Activated T-helper 1 cell treated with anti-CD3 and anti-CD28 coated beads, Interleukin-12 subunit alpha, Interleukin-12 subunit beta, Interleukin-2, Interleukin-4 antibody, amounts not matched to agents 30 ng/mL and 10 ng/mL and 1 ng/mL, durations not matched to agents 14 hours and 24 hours and 36 hours (primary cell): ENCODE data around the gene AKNA. TPM values are rescaled to one million over a fixed set of nuclear protein-coding genes. Genes with fewer than 3 reads are reported as not detected.

Experiments used
- DNase-seq: peaks from one replicate; pipeline ENCODE4 v3.0.0; 2021; ENCODE audit warnings: low spot score
- H3K27ac Mint-ChIP-seq: one replicate; pipeline ENCODE4 v1.8.0; 2021; ENCODE audit warnings: mild to moderate bottlenecking, mixed read lengths
- H3K27me3 Mint-ChIP-seq: one replicate; pipeline ENCODE4 v1.8.0; 2022; ENCODE audit warnings: mild to moderate bottlenecking, moderate library complexity, mixed read lengths; ENCODE audit not compliant: insufficient read depth
- H3K36me3 Mint-ChIP-seq: one replicate; pipeline ENCODE4 v1.8.0; 2021; ENCODE audit warnings: low read depth, mixed read lengths
- H3K4me1 Mint-ChIP-seq: one replicate; pipeline ENCODE4 v1.8.0; 2021; ENCODE audit warnings: low read depth, mixed read lengths
- H3K4me3 Mint-ChIP-seq: one replicate; pipeline ENCODE4 v1.8.0; 2021; ENCODE audit warnings: mild to moderate bottlenecking, moderate library complexity, mixed read lengths
- H3K9me3 Mint-ChIP-seq: one replicate; pipeline ENCODE4 v1.8.0; 2021; ENCODE audit warnings: mixed read lengths
- intact Hi-C: fragments of 100-400 bp; cut with micrococcal nuclease; formaldehyde crosslinking; loops from one replicate; pipeline ENCODE4 v1.15.1; 2024
- total RNA-seq: library from RNA; stranded (reverse); gene quantifications from 2 replicates; pipeline ENCODE4 v1.2.3, GENCODE V29; 2022

AKNA gene
- total RNA-seq, 1 donor from 2014 or later = 178 TPM

DNA sequence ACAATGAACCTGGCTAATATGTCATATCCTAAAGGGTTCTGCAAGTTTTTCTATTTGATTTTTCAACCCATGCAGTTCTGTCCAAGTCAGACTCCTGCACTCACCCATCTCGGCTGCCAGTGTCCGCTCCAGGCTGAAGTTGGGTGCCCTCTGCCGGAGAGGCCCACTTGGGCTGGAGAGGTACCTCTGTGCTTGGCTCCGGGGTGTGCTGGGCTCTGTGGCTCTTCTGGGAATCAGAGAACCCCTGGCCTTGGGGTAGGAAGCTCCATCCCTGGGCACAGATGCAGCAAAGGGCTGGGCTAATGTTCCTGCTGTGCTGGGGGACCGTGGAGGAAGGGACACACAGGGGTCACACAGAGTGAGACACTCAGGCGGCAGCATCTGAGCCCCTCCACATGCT lies 32.0 kb downstream of the AKNA start:
- intact Hi-C loops = no loop called here
- H3K27ac Mint-ChIP-seq = no peak overlapping the region
- no peaks in the 10 kb centered on the region for H3K27me3 Mint-ChIP-seq
- H3K4me1 Mint-ChIP-seq = peaks cover 48% of the 10 kb centered on the region
- peaks cover 51% of the 10 kb centered on the region for H3K36me3 Mint-ChIP-seq
- H3K9me3 Mint-ChIP-seq = no peaks in the 10 kb centered on the region
- H3K4me3 Mint-ChIP-seq = no peak overlapping the region
- no peak for DNase-seq

DNA sequence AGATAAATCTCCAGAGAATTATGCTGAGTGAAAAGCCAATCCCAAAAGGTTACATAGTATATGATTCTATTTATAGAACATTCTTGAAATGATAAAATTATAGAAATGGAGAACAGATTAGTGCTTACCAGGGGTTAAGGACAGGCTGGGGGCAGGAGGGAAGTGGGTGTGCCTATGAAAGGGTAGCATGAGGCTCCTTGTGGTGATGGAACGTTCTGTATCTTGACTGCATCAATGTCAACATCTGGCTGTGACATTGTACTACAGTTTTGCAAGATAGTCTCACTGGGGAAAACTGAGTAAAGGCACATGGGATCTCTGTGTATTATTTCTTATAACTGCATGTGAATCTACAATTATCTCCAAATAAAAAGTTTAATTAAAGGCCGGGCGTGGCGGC lies 35.9 kb downstream of the AKNA start:
- H3K36me3 Mint-ChIP-seq = peaks cover 59% of the 10 kb centered on the region
- intact Hi-C loops = no loop called here

GRCh38 chr9:114350636-114351401 lies 37.0 kb downstream of the AKNA start:
- Mint-ChIP-seq H3K27me3 (no peaks in the 10 kb centered on the region), H3K4me3 (peak overlapping the region; percentile 15), H3K9me3 (no peaks in the 10 kb centered on the region), H3K4me1 (peaks cover 56% of the 10 kb centered on the region), H3K36me3 (peaks cover 62% of the 10 kb centered on the region), H3K27ac (peak overlapping the region; percentile 97)
- intact Hi-C loops = no loop called here
- no peak for DNase-seq

More for the DNA sequence above, 35.9 kb downstream of the AKNA start:
- Mint-ChIP-seq H3K27me3 (no peaks in the 10 kb centered on the region), H3K27ac (peak overlapping the region; percentile 48), H3K9me3 (no peaks in the 10 kb centered on the region), H3K4me3 (no peak overlapping the region), H3K4me1 (peaks cover 50% of the 10 kb centered on the region)
- DNase-seq = no peak

- H3K36me3 Mint-ChIP-seq = peaks cover 70% of the 10 kb centered on the region
- no peaks in the 10 kb centered on the region for H3K27me3 Mint-ChIP-seq
- H3K4me3 Mint-ChIP-seq = peak overlapping the region; percentile 15
- no peak for DNase-seq
- peak overlapping the region; percentile 97 for H3K27ac Mint-ChIP-seq
- no peaks in the 10 kb centered on the region for H3K9me3 Mint-ChIP-seq
- intact Hi-C loops = loop anchor here (1.0 kb wide), 7 partner anchors 11 to 237 kb away; partner anchors contain the start of gene ATP6V1G1
- peaks cover 56% of the 10 kb centered on the region for H3K4me1 Mint-ChIP-seq
These were observed 37.9 kb downstream of the AKNA start for GRCh38 chr9:114349713-114350480.

GRCh38 chr9:114348906-114349482 lies 38.8 kb downstream of the AKNA start:
- Mint-ChIP-seq H3K27ac (peak overlapping the region; percentile 97), H3K4me3 (peak overlapping the region; percentile 72), H3K36me3 (peaks cover 79% of the 10 kb centered on the region), H3K27me3 (no peaks in the 10 kb centered on the region), H3K4me1 (peaks cover 56% of the 10 kb centered on the region), H3K9me3 (no peaks in the 10 kb centered on the region)
- DNase-seq = peak; percentile 62
- intact Hi-C loops = loop anchor here (1.0 kb wide), 7 partner anchors 10 to 238 kb away; partner anchors contain the start of gene ATP6V1G1

GRCh38 chr9:114348261-114348905 lies 39.4 kb downstream of the AKNA start:
- H3K27ac Mint-ChIP-seq = peak overlapping the region; percentile 97
- H3K36me3 Mint-ChIP-seq = peaks cover 80% of the 10 kb centered on the region
- no peaks in the 10 kb centered on the region for H3K27me3 Mint-ChIP-seq
- DNase-seq = no peak
- H3K4me1 Mint-ChIP-seq = peaks cover 53% of the 10 kb centered on the region
- H3K4me3 Mint-ChIP-seq = peak overlapping the region; percentile 15
- intact Hi-C loops = no loop called here
- no peaks in the 10 kb centered on the region for H3K9me3 Mint-ChIP-seq

DNA sequence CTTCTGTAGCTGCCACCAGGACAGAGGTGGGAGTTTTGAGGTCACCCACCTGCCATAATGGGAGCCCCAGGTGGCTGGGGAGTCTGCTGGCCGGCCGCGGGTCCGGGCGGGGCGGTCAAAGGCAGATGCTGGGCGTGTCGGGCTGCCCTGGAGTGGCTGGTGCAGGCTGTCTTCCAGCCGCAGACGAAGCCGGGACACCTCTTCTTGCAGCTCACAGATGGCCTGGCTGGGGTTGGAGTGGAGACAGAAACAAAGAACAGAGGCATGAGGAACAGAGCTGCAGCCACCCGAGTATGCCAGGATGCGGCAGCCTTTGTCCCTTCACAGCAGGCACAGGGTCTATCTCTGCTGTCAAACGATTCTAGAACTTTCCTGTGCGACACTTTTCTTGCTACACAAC lies 40.1 kb downstream of the AKNA start:
- H3K36me3 Mint-ChIP-seq = peaks cover 82% of the 10 kb centered on the region
- peak overlapping the region; percentile 97 for H3K27ac Mint-ChIP-seq
- no peaks in the 10 kb centered on the region for H3K27me3 Mint-ChIP-seq
- no peak for DNase-seq
- intact Hi-C loops = no loop called here
- H3K4me3 Mint-ChIP-seq = no peak overlapping the region
- H3K9me3 Mint-ChIP-seq = no peaks in the 10 kb centered on the region
- H3K4me1 Mint-ChIP-seq = peaks cover 46% of the 10 kb centered on the region

DNA sequence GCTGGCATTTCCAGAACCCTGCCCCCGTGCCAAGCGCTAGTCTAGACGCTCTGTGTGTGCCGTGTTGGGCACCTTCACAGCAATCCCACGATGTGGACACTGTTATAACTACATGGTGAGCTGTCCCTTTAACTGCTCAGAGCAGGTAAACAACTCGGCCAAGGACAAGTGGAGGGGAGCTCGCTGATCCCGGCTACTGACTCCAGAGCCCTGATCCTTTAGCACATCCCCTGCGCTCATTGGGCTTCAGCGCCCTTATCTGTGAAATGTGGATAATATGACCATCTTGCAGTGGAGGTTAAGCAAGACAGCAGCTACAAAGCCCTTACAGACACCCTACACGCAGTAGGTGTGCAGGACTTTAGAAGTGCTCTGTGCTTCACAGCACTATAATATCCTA lies 41.6 kb downstream of the AKNA start:
- intact Hi-C loops = no loop called here
- H3K27me3 Mint-ChIP-seq = no peaks in the 10 kb centered on the region
- no peaks in the 10 kb centered on the region for H3K9me3 Mint-ChIP-seq
- peaks cover 38% of the 10 kb centered on the region for H3K4me1 Mint-ChIP-seq
- H3K27ac Mint-ChIP-seq = no peak overlapping the region
- H3K4me3 Mint-ChIP-seq = no peak overlapping the region
- DNase-seq = no peak
- peaks cover 82% of the 10 kb centered on the region for H3K36me3 Mint-ChIP-seq

- peak overlapping the region; percentile 23 for H3K27ac Mint-ChIP-seq
- DNase-seq = no peak
- intact Hi-C loops = no loop called here
- no peaks in the 10 kb centered on the region for H3K9me3 Mint-ChIP-seq
- no peak overlapping the region for H3K4me3 Mint-ChIP-seq
- no peaks in the 10 kb centered on the region for H3K27me3 Mint-ChIP-seq
- H3K36me3 Mint-ChIP-seq = peaks cover 83% of the 10 kb centered on the region
- peaks cover 34% of the 10 kb centered on the region for H3K4me1 Mint-ChIP-seq
These were observed 42.2 kb downstream of the AKNA start for GRCh38 chr9:114345493-114346065.

GRCh38 chr9:114344692-114345091 lies 43.1 kb downstream of the AKNA start:
- Mint-ChIP-seq H3K4me1 (peaks cover 26% of the 10 kb centered on the region), H3K36me3 (peaks cover 78% of the 10 kb centered on the region), H3K9me3 (no peaks in the 10 kb centered on the region), H3K4me3 (no peak overlapping the region), H3K27ac (peak overlapping the region; percentile 56), H3K27me3 (no peaks in the 10 kb centered on the region)
- DNase-seq = no peak
- intact Hi-C loops = no loop called here

DNA sequence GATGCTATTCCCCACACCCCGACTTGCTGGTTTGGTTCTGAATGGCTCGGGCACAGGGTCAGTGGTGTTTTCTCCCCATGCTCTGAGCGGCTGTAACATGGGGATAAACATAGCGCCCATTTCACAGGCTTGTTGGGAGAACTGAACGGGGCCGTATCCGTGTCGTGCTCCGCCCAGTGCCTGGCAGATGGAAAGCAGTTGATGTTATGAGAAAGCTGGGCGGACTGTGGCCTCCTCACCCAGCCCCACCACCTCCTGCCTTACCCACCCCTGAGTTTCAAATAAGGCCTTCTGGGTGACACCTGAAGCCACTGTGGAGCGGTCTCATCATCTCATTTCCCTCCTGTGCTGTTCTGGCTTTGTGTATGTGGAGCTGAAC lies 43.6 kb downstream of the AKNA start:
- H3K9me3 Mint-ChIP-seq = no peaks in the 10 kb centered on the region
- no peak overlapping the region for H3K27ac Mint-ChIP-seq
- H3K4me3 Mint-ChIP-seq = no peak overlapping the region
- intact Hi-C loops = no loop called here
- H3K36me3 Mint-ChIP-seq = peaks cover 78% of the 10 kb centered on the region
- DNase-seq = no peak
- no peaks in the 10 kb centered on the region for H3K27me3 Mint-ChIP-seq
- H3K4me1 Mint-ChIP-seq = peaks cover 21% of the 10 kb centered on the region

GRCh38 chr9:114343471-114344187 lies 44.2 kb downstream of the AKNA start:
- intact Hi-C loops = no loop called here
- Mint-ChIP-seq H3K27ac (no peak overlapping the region), H3K4me3 (no peak overlapping the region), H3K4me1 (peaks cover 15% of the 10 kb centered on the region), H3K9me3 (no peaks in the 10 kb centered on the region), H3K36me3 (peaks cover 79% of the 10 kb centered on the region), H3K27me3 (no peaks in the 10 kb centered on the region)
- DNase-seq = no peak
